Psoas muscle (tissue), 8 donors: ENCODE measurements around the gene LPCAT3. TPM values are rescaled to one million over a fixed set of nuclear protein-coding genes. Genes with fewer than 3 reads are reported as not detected.

ENCODE experiments used
- ATAC-seq, 4 donors: fragments of 200-7000 bp; cut with Tn5 transposase; one replicate each; pipeline ENCODE4 v1.9.1; 2020; ENCODE audit warnings: moderate library complexity in 3 of 4, mild to moderate bottlenecking in 2 of 4
- DNase-seq, 2 donors: peaks; one replicate each; pipeline ENCODE4 v3.0.0-alpha.2; 2020
- H3K27ac ChIP-seq: fragments of 200-600 bp; one replicate; pipeline ENCODE4 v1.8.0; 2022
- H3K27me3 ChIP-seq, 3 donors: fragments of 200-600 bp in 1 of 3; one replicate each; pipeline versions ENCODE4 v1.6.1 to v1.8.0; 2013 to 2022; ENCODE audit warnings: low read length in 2 of 3, mild to moderate bottlenecking in 2 of 3, moderate library complexity in 1 of 3; ENCODE audit not compliant: insufficient read depth in 3 of 3
- H3K36me3 ChIP-seq, 2 donors: fragments of 200-600 bp in 1 of 2; one replicate each; pipeline versions ENCODE4 v1.6.1 to v1.8.0; 2013 to 2022; ENCODE audit warnings: low read depth in 1 of 2, mild to moderate bottlenecking in 1 of 2, moderate library complexity in 1 of 2; ENCODE audit not compliant: insufficient read depth in 1 of 2
- H3K4me1 ChIP-seq: fragments of 200-600 bp; one replicate; pipeline ENCODE4 v1.8.0; 2022
- H3K4me3 ChIP-seq: fragments of 200-600 bp; one replicate; pipeline ENCODE4 v1.8.0; 2022; ENCODE audit warnings: mild to moderate bottlenecking
- H3K9me3 ChIP-seq: fragments of 200-600 bp; one replicate; pipeline ENCODE4 v1.8.0; 2022
- CTCF ChIP-seq: fragments of 200-600 bp; IDR thresholded peaks from one replicate; pipeline ENCODE4 v1.8.0; 2022; ENCODE audit warnings: antibody characterized with exemption
- WGBS, 3 donors: extraction: QIAGEN DNeasy Blood & Tissue Kit; methylation state at CpG; one replicate each; pipeline versions ENCODE4 v1.1.6 to v1.1.7; 2013; 5-methylcytosine and 5-hydroxymethylcytosine counted together
- intact Hi-C, 2 donors: fragments of 100-400 bp; cut with DNase I; formaldehyde crosslinking; loops; one replicate each; pipeline versions ENCODE4 v1.11.0 to v1.14.2; 2022
- polyA plus RNA-seq, 3 donors: library from polyadenylated mRNA; stranded (reverse); fragments of 200-250 nt; gene quantifications; one replicate each; pipeline ENCODE4 v1.2.3, GENCODE V29; 2013
- total RNA-seq, 4 donors: library from RNA; stranded (reverse); fragmentation: NEBNext Ultra II Directional in 2 of 4; extraction: Animal tissue kit (Norgen Biotek cat#: 25700) in 2 of 4; gene quantifications; one replicate each; pipeline versions ENCODE4 v1.2.1 to v1.2.4, GENCODE V29; 2021 to 2023
- donor health status: healthy with polysubstance abuse.
- donor health status: DM: no; HTN: no; CAD: no; lungs with moderate emphysema.
- donor health status: Bipolar disorder and iron deficiency.
- donor health status: healthy.
- donor health status: DM: yes; HTN: yes; CAD: no.
- donor health status: DM: no; HTN: no; CAD: no.
- donor health status: DM: no; HTN: no; CAD: no.
- donor health status: DM: yes; HTN: yes; CAD: no.

LPCAT3 gene
- total and polyA plus RNA-seq, 7 donors, result 13.9 to 56.5 (median 26.2) TPM

DNA sequence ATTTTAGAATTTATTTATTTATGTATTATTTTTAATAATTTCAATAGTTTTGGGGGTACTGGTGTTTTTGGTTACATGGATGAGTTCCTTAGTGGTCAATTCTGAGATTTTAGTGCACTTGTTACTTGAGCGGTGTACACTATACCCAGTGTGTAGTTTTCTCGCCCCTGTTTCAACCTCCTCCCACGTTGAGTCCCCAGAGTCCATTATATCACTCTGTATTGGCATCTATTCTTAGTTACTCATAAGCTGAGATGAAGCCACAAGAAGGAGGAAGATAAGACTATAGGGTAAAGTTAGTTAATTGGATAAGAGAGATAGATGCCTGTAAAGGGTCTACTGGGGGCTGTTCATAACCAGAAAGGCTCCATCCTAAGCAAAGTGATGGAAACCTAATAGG, 46.2 kb upstream of the LPCAT3 start:
- no peak for TF ChIP-seq CTCF
- H3K9me3 ChIP-seq, result no peaks in the 10 kb centered on the region
- ATAC-seq, result no peak
- no peak for DNase-seq
- no peak overlapping the region for H3K27ac ChIP-seq
- peaks cover 0 to 59% of the 10 kb centered on the region in 2 donors for H3K36me3 ChIP-seq
- peaks cover 24% of the 10 kb centered on the region for H3K4me1 ChIP-seq
- H3K4me3 ChIP-seq, result no peak overlapping the region
- H3K27me3 ChIP-seq, result no peaks in the 10 kb centered on the region
- 65 to 75% (median 71%) methylated on average over 3 of the region's 3 CpGs for WGBS, 3 donors
- intact Hi-C loops, result loop anchor here in 1 of 2 donors (5.0 kb wide), 1 partner anchor 573 kb away; no protein-coding TSS in a partner anchor

DNA sequence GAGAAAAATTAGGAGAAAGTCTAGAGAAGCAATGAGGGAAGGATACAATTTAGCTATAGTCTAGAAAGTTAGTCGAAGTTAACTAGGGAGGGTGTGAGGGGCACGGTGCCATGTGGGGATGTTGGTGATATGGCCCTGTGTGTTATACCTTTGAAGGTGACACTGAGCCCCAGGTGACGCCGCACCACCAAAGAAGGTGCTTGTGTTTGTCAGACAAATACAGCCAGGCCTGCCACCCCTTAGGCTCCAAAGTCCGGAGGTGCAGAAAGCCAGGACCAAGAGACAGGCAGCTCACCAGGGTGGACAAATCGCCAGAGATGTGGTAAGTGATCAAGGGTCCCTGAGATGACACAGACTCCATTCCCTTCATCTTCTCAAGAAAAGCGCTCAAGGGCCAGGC, 43.3 kb upstream of the LPCAT3 start:
- DNase-seq (no peak), ATAC-seq (no peak)
- WGBS, 3 donors, result 94 to 97% (median 94%) methylated on average over 7 of the region's 7 CpGs
- Histone ChIP-seq H3K27me3 (no peaks in the 10 kb centered on the region), H3K9me3 (no peaks in the 10 kb centered on the region), H3K27ac (peak overlapping the region; percentile 69), H3K4me1 (peaks cover 4% of the 10 kb centered on the region), H3K36me3 (peaks cover 0 to 44% of the 10 kb centered on the region in 2 donors), H3K4me3 (peak overlapping the region; percentile 59)
- intact Hi-C loops, result loop anchor here (2.0 to 5.0 kb wide), 2 partner anchors 31 to 576 kb away; partner anchors contain the start of gene C1R (in 1 of the 2)
- TF ChIP-seq CTCF, result no peak

- Histone ChIP-seq H3K27me3 (no peaks in the 10 kb centered on the region), H3K4me3 (peak overlapping the region; percentile 59), H3K27ac (peak overlapping the region; percentile 69), H3K9me3 (no peaks in the 10 kb centered on the region), H3K4me1 (peaks cover 4% of the 10 kb centered on the region), H3K36me3 (peaks cover 0 to 39% of the 10 kb centered on the region in 2 donors)
- TF ChIP-seq CTCF, result no peak
- intact Hi-C loops, result loop anchor here (2.0 to 5.0 kb wide), 2 partner anchors 32 to 576 kb away; partner anchors contain the start of gene C1R (in 1 of the 2)
- DNase-seq (no peak), ATAC-seq (peak in 3 of 4 donors; percentile 4 to 40 (median 23))
- WGBS, 3 donors, result 69 to 77% (median 73%) methylated on average over 13 of the region's 13 CpGs
Measured at GRCh38 chr12:7061138-7061537, 42.9 kb upstream of the LPCAT3 start.

DNA sequence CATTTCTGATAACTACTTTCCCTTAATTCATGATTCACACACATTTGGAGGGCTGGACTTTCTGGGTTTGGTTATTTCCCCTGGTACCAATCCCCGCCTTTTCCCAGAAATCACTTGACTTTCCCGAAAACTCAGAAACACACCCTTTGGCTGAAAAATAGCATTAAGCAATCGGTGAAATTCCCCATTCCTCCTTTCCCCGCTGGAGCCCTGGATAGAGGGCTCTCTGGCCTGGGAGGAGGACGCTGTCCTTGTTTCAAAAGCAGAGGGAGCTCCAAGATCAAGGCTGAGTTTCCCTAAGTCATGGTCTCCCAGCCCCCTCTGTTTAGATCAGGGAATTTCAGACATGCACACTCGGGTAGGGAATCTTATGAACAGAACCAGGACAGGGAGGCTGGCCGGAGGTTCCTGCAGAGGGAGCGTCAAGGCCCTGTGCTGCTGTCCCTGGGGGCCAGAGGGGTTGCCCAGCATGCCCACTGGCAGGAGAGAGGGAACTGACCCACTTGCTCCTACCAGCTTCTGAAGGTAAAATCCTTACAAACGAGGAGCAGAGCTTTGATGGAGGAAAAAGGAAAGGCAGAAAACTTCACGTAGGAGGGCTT, 42.2 kb upstream of the LPCAT3 start, which contains the start of gene C1S:
C1S (plus strand) TSS at position 366 of the 602 bp plus-strand sequence. CDS start 1,195 bp downstream, outside the sequence.
- WGBS, 3 donors, result 11 to 23% (median 16%) methylated on average over 10 of the region's 10 CpGs
- peaks cover 0 to 33% of the 10 kb centered on the region in 2 donors for H3K36me3 ChIP-seq
- intact Hi-C loops, result loop anchor here (1.0 to 5.0 kb wide), 4 partner anchors 32 to 577 kb away; partner anchors contain the start of genes C1R (in 2 of the 2) and C1RL (in 2 of the 2)
- peaks cover 4% of the 10 kb centered on the region for H3K4me1 ChIP-seq
- peak; percentile 96 to 98 (median 97) for ATAC-seq
- peak; percentile 69 to 90 for DNase-seq
- no peaks in the 10 kb centered on the region for H3K9me3 ChIP-seq
- peak within 1 kb of the TSS; percentile 69 for H3K27ac ChIP-seq
- peak within 1 kb of the TSS; percentile 59 for H3K4me3 ChIP-seq
- H3K27me3 ChIP-seq, result no peaks in the 10 kb centered on the region
- peak; percentile 84 for TF ChIP-seq CTCF
